ENCODE measurements around the gene LAMA1.
"Not testable (repeated sequence)": the region's sequence is repeated elsewhere in the genome, so short reads cannot be mapped to it uniquely, and the experiment has no call there.

- TF ChIP-seq CTCF, EP300, POLR2AphosphoS5 (IDR thresholded peaks at IDR 0.05): not testable (repeated sequence)
Observed at GRCh38 chr18:7144921-7145320, 27.3 kb upstream of the LAMA1 start.
